Frontal cortex (tissue), 4 donors: Measurements from ENCODE around the gene MCOLN2. TPM values are rescaled to one million over a fixed set of nuclear protein-coding genes. Genes with fewer than 3 reads are reported as not detected.
"Not testable (repeated sequence)": the region's sequence is repeated elsewhere in the genome, so short reads cannot be mapped to it uniquely, and the experiment has no call there.

ENCODE experiments used
- DNase-seq, 2 donors: peaks; one replicate each; pipeline ENCODE4 v3.0.0; 2012; ENCODE audit warnings: low spot score in 2 of 2
- FAIRE-seq: peaks from 2 replicates; lab custom pipeline; 2012; peaks lifted over from hg19 to GRCh38; lab: Jason Lieb, UNC
- total RNA-seq: library from RNA; depleted of rRNA; stranded (reverse); fragments of >200 nt; gene quantifications from one replicate; pipeline ENCODE4 v1.2.3, GENCODE V29; 2014
- donor health status: control.
- donor health status: control.
- donor health status: control.

The MCOLN2 gene
- total RNA-seq, 1 donor from 2014 or later = not detected

- no peak for FAIRE-seq
- no peak for DNase-seq
Observed at GRCh38 chr1:84988588-84988987, 8.3 kb downstream of the MCOLN2 start.

- not testable (repeated sequence) for DNase-seq, FAIRE-seq
Observed at GRCh38 chr1:84986561-84986960, 10.4 kb downstream of the MCOLN2 start.

DNA sequence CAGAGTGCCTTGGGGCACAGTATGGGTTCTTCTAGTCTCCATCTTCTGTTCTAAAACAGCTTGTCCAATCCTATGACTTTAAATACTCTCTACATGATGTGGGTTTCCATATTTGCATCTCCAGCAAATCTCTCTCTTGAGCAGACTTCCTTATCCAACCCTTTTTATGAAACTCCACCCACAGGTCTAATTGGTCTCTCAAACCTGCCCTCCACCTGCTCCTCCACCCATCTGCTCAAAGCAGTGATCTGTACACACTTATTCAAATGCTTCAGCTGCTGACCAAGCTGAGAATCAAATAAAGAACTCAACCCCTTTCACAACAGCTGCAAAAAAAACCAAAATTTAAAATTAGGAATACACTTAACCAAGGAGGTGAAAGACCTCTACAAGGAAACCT lies 11.5 kb downstream of the MCOLN2 start:
- no peak for DNase-seq
- no peak for FAIRE-seq

GRCh38 chr1:84982395-84982794 lies 14.5 kb downstream of the MCOLN2 start:
- DNase-seq (no peak), FAIRE-seq (no peak)

DNA sequence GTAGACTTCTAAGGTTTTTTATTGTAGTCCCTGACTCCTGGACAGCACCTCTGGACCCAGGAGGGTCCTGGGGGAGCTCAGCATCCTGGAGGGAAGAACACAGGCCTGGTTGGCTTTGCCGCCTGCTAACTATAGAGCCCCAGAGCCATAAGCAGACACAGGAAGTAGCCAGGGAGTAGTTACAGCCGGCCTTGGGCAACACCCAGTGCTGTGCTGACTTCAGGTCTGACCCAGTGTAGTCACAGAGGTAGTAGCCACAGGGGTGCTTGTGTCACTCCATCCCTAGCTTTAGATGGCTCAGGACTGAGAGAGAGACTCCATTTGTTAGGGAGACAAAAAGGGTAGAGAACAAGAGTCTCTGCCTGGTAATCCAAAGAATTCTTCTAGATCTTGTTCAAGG lies 21.9 kb downstream of the MCOLN2 start:
- no peak for DNase-seq
- no peak for FAIRE-seq

DNA sequence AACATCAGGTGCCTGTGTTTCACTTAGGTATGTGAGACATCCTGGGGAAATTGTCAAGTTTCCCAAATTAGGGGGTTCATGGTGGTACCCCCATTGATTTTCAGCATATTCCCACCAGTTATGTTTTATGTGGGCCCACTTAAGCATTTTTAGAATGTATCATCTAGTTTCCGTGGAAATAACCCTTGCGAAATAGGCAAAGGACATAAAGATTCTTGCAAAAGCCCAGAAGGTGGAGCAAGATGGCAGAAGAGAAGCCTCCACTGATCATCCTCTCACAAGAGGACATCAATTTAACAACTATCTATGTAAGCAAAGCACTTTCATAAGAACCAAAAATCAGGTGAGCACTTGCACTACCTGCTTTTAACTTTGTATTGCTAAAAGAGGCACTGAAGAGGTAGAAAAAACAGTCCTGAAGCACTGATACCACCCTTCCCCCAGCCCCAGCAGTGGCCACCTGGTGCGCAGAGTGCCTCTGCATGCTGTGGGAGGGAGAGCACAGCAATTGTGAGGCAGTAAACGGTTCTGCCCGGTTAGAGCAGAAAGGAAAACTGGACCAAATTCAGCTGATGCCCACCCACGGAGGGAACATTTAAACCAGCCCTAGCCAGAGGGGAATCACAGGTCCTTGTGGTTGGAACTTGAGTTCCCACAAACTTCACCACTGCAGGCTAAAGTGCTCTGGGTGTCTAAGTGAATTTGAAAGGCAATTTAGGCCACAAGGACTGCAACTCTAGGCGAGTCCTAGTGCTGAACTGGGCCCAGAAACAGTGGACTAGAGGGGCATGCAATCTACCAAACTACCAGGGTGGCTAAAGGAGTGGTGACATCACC lies 23.2 kb downstream of the MCOLN2 start:
- FAIRE-seq (no peak), DNase-seq (no peak)

DNA sequence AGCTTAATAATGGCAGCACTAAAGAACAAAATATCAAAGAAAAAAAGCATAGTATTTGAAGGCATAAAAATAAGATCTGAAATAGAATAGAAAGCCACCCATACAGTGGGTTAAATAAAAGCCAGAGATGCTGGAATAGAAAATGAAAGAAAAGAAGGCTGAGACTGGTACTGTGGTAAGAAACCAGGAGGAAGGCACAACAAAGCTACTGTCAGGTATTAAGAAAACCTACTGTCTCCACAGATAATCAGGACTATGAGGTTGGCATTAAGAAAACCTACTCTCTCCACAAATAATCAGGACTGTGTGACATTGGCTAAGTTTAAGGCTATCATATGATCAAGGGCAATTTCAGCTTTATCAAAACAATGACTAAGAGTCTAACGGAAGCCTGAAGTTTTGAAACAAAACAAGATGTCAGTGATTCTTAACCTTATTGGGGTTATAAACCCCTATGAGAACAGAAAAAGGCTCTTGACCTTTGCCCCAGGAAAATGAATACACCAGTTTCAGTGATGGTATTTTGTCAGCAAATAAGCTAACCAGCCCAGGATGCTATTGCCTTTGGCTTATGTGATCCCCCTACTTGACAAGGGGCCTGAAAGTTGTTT lies 24.4 kb downstream of the MCOLN2 start:
- DNase-seq = no peak
- no peak for FAIRE-seq

GRCh38 chr1:84971957-84972356 lies 25.0 kb downstream of the MCOLN2 start:
- DNase-seq = no peak

DNA sequence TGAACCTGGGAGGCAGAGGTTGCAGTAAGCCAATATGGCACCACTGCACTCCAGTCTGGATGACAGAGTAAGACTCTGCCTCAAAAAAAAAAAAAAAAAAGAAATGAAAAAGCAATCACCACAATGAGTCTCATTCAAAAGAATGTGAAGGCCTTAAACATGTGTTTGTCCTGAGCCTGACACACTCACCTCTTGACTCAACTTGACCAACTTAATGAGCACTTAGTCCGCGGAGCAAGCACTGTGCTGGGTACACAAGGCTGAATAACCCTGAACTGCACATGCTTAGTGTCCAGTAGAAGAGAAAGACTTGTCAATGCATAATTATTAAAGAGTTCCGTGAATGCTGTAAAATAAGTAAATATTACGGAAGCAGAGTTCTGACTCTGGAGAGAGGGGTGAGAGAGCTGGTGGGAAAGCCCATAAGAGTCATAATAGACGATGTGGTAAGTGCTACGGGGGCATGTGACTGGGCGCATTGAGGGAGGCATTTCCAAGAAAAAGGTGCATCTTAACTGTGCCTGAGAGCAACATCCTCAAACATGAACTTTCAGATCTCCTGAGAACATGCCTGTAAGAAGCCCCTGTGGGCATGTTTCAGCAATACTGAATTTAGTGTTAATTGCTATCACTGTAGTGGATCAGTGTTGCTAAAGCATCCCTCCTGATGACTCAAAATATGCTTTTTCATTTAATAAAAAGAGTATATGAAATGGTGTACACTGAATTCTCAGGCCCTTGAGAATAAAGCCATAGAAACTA lies 27.2 kb downstream of the MCOLN2 start:
- DNase-seq (no peak), FAIRE-seq (no peak)

More at GRCh38 chr1:84971957-84972356, 25.0 kb downstream of the MCOLN2 start:
- FAIRE-seq = no peak

DNA sequence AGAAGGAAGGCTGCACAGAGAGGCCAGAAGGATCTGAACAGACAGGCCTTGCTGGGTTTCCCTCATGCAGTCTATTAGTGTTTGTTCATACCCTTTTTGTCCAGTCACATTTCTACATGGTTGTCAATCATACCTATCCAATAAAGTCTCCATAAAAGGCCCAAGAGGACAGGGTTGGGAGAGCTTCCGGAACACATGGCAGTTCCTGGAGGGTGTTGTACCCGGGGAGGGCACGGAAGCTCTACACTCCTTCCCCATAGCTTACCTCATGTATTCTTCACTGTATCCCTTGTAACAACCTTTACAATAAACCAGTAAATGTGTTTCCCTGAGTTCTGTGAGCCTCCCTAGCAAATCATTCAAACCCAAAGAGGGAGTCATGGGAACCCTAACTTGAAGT lies 28.0 kb downstream of the MCOLN2 start:
- DNase-seq = no peak
- FAIRE-seq = no peak

DNA sequence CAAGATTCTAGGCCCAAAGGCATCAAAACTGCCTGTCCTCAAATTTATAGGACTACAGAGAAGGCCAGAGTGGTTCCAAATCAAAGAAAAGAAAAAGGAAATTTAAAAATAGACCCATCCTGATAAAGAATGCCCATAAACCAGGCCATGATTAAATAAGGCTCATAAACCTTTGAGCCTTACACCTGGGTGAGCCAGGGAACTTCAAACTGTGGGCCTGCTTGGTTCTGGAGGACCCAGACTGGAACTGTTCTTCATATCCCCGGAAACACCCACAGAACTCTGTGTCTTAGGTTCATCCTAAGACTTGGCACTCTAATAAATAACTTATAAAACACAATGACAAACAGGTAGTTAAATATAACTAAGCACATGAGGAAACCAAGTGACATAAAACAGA lies 28.8 kb downstream of the MCOLN2 start:
- DNase-seq = no peak
- FAIRE-seq = no peak

DNA sequence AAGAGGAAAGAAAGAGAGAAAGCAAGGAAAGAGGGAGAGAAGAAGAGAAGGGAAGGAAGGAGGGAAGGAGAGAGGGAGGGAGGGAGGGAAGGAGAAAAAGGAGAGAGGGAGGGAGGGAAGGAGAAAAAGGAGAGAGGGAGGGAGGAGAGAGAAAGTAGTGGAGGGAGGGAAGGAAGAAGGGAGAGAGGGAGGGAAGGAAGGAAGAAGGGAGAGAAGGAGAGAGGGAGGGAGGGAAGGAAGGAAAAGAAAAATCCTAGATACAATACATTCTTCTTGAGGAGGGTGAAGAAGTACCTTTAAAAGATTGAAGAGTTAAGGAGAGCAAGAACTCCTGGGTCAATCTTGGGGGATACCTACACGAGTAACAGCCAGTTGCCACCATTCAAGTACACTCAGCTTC lies 29.2 kb downstream of the MCOLN2 start:
- FAIRE-seq (no peak), DNase-seq (no peak)

GRCh38 chr1:84963021-84963420 lies 33.9 kb downstream of the MCOLN2 start:
- no peak for DNase-seq
- FAIRE-seq = no peak

GRCh38 chr1:84961316-84961715 lies 35.6 kb downstream of the MCOLN2 start:
- FAIRE-seq (no peak), DNase-seq (no peak)

DNA sequence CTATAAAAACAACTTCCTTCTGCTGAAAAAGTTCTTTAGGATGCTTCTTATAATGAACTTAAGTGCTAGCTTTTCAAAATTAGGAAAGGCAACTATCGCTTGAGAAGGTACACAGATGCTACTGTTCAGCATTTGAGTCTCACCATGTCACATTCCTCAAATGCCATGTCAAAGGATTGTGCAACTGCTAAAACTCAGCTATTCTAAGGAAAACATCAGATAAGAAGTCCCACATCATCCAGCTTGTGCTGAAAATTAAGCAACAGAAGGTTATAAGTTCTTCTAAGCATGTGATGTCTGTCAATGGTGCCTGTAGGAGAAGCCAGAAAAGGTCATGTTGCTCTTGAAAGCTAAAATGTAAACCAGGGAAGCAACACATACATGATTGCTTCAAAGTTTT lies 36.5 kb downstream of the MCOLN2 start:
- no peak for FAIRE-seq
- no peak for DNase-seq

GRCh38 chr1:84959294-84959693 lies 37.6 kb downstream of the MCOLN2 start:
- no peak for FAIRE-seq
- DNase-seq = no peak

DNA sequence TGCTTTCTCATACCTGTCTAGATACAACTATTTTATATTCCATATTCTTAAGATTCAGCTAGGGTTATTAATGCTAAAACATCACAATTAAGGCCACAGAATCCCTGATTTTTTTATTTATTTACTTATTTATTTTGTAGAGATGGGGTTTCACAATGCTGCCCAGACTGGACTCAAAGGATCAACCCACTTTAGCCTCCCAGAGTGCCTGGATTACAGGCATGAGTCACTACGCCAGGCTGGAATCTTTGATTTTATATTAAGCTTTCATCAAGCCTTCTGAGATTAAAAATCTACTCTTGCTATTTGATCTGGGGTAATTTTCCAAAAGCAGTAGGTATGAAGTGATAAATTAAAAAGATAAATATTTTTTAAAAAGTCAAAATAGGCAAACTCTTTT lies 38.9 kb downstream of the MCOLN2 start:
- DNase-seq = no peak
- no peak for FAIRE-seq

DNA sequence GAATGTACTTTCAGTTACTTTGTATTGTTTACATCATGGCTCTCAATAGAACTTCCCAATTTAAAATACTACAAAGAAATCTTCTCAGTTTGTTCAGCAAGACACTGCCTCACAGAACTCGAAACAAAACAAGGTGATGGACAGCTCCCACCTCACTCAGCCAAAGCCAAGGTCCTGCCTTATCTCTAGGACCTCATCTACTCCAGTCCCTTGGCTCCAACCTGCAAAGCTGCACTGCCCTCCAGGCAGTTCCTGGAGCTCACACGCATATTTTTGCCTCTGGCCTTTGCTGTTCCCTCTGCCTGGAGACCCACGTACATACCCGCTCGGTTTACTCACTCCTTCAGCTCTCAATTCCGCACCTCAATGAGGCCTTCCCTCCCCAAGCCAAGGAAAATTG lies 40.3 kb downstream of the MCOLN2 start:
- DNase-seq (no peak), FAIRE-seq (no peak)

DNA sequence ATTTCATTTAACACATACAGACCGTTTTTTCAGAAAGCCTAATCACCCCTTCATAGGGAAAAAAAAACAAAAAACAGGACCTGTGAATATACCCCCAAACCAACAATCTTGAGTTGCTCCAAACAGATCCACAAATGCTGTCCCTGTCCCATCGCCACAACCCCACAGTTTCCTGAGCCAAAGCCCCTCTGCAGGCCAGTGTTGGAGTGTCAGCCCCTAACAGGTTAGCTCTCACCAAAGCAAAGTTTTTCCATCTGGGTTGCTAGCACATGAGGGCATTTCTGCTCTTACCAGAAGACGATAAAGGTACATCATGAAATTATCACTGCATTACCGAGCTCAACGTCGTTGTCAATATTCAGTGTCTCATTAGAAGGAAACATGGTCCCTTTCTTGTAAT lies 40.8 kb downstream of the MCOLN2 start:
- FAIRE-seq (no peak), DNase-seq (no peak)

GRCh38 chr1:84949664-84950063 lies 47.2 kb downstream of the MCOLN2 start:
- FAIRE-seq (no peak), DNase-seq (no peak)
